ENCODE measurements around the gene ZNF804A. TPM values are rescaled to one million over a fixed set of nuclear protein-coding genes. Genes with fewer than 3 reads are reported as not detected.

The ZNF804A gene
- total RNA-seq, 4 donors from 2014 or later, result 0.19 TPM; not detected in 3

- intact Hi-C loops (cut with DNase I), result no loop called here
- H3K4me3 ChIP-seq, result no peak overlapping the region
- DNase-seq, result no peak
- no peaks in the 10 kb centered on the region for H3K4me1 ChIP-seq
- no peak overlapping the region for H3K27ac ChIP-seq
- 79% methylated on average over 5 of the region's 5 CpGs for WGBS, 2 donors
- H3K36me3 ChIP-seq, result no peaks in the 10 kb centered on the region
- TF ChIP-seq POLR2A (IDR thresholded peaks at IDR 0.05), result no peak
- TF ChIP-seq CTCF (IDR thresholded peaks at IDR 0.05), result no peak
- H3K9me3 ChIP-seq, result no peaks in the 10 kb centered on the region
- H3K27me3 ChIP-seq, result no peaks in the 10 kb centered on the region
Measured at GRCh38 chr2:184938221-184938985, 340.1 kb downstream of the ZNF804A start.

GRCh38 chr2:184945326-184945725, 347.0 kb downstream of the ZNF804A start:
- Histone ChIP-seq H3K36me3 (no peaks in the 10 kb centered on the region), H3K4me3 (no peak overlapping the region), H3K9me3 (no peaks in the 10 kb centered on the region), H3K27ac (no peak overlapping the region), H3K27me3 (no peaks in the 10 kb centered on the region), H3K4me1 (no peaks in the 10 kb centered on the region)
- intact Hi-C loops (cut with DNase I), result no loop called here
- 28 to 47% methylated on average over 4 of the region's 4 CpGs for WGBS, 2 donors
- no peak for DNase-seq
- TF ChIP-seq POLR2A (IDR thresholded peaks at IDR 0.05), result no peak
- TF ChIP-seq CTCF (IDR thresholded peaks at IDR 0.05), result no peak

- DNase-seq, result no peak
- intact Hi-C loops (cut with DNase I), result no loop called here
- Histone ChIP-seq H3K27ac (no peak overlapping the region), H3K27me3 (no peaks in the 10 kb centered on the region), H3K4me1 (no peaks in the 10 kb centered on the region), H3K9me3 (no peaks in the 10 kb centered on the region), H3K36me3 (no peaks in the 10 kb centered on the region), H3K4me3 (no peak overlapping the region)
- TF ChIP-seq POLR2A (IDR thresholded peaks at IDR 0.05) (no peak), CTCF (IDR thresholded peaks at IDR 0.05) (no peak)
Measured at GRCh38 chr2:184945824-184946223, 347.5 kb downstream of the ZNF804A start.

- H3K36me3 ChIP-seq, result no peaks in the 10 kb centered on the region
- H3K4me1 ChIP-seq, result no peaks in the 10 kb centered on the region
- DNase-seq, result no peak
- WGBS, 2 donors, result 82 to 85% methylated on average over 3 of the region's 3 CpGs
- intact Hi-C loops (cut with DNase I), result no loop called here
- H3K4me3 ChIP-seq, result no peak overlapping the region
- H3K9me3 ChIP-seq, result no peaks in the 10 kb centered on the region
- TF ChIP-seq CTCF (IDR thresholded peaks at IDR 0.05) (no peak), POLR2A (IDR thresholded peaks at IDR 0.05) (no peak)
- no peaks in the 10 kb centered on the region for H3K27me3 ChIP-seq
- H3K27ac ChIP-seq, result no peak overlapping the region
Measured at GRCh38 chr2:184956856-184957255, 358.5 kb downstream of the ZNF804A start.

GRCh38 chr2:184971546-184972068, 373.3 kb downstream of the ZNF804A start:
- DNase-seq, result no peak
- H3K27me3 ChIP-seq, result no peaks in the 10 kb centered on the region
- H3K9me3 ChIP-seq, result no peaks in the 10 kb centered on the region
- TF ChIP-seq POLR2A (IDR thresholded peaks at IDR 0.05), result no peak
- no peak for TF ChIP-seq CTCF (IDR thresholded peaks at IDR 0.05)
- no peaks in the 10 kb centered on the region for H3K36me3 ChIP-seq
- no peaks in the 10 kb centered on the region for H3K4me1 ChIP-seq
- 68 to 70% methylated on average over 3 of the region's 3 CpGs for WGBS, 2 donors
- H3K4me3 ChIP-seq, result no peak overlapping the region
- intact Hi-C loops (cut with DNase I), result no loop called here
- H3K27ac ChIP-seq, result no peak overlapping the region

Data from esophagus squamous epithelium (tissue), 5 donors.